Activated naive CD8-positive, alpha-beta T cell treated with anti-CD3 and anti-CD28 coated beads, Interleukin-2, amount 50 U/mL, for 16 hours (primary cell): ENCODE data around the gene MMP27.
"Not testable (repeated sequence)": the region's sequence is repeated elsewhere in the genome, so short reads cannot be mapped to it uniquely, and the experiment has no call there.

Experiments
- DNase-seq: peaks from one replicate; pipeline ENCODE4 v3.0.0-alpha.2; 2020; ENCODE audit warnings: low read depth, low spot score

The MMP27 gene

GRCh38 chr11:102705626-102706025, at the start of gene MMP27:
MMP27 (minus strand) TSS chr11:102705769; CDS start chr11:102705714, 55 bp downstream.
- no peak for DNase-seq

- DNase-seq, result no peak
Observed at GRCh38 chr11:102753267-102753666, 47.7 kb upstream of the MMP27 start.

GRCh38 chr11:102751673-102752072, 46.1 kb upstream of the MMP27 start:
- no peak for DNase-seq

- no peak for DNase-seq
Observed at GRCh38 chr11:102749101-102749722, 43.6 kb upstream of the MMP27 start.

- DNase-seq, result not testable (repeated sequence)
Observed at GRCh38 chr11:102746746-102747578, 41.4 kb upstream of the MMP27 start.

- DNase-seq, result no peak
Observed at GRCh38 chr11:102734650-102735049, 29.1 kb upstream of the MMP27 start.

- DNase-seq, result no peak
Observed at GRCh38 chr11:102733232-102733875, 27.8 kb upstream of the MMP27 start.

GRCh38 chr11:102730944-102731343, 25.4 kb upstream of the MMP27 start:
- not testable (repeated sequence) for DNase-seq

GRCh38 chr11:102729849-102730815, 24.6 kb upstream of the MMP27 start:
- DNase-seq, result no peak

- no peak for DNase-seq
Observed at GRCh38 chr11:102727890-102728289, 22.3 kb upstream of the MMP27 start.

GRCh38 chr11:102724904-102725500, 19.4 kb upstream of the MMP27 start, which contains the start of gene MMP8:
MMP8 (minus strand) TSS chr11:102724954; CDS start chr11:102724855, 99 bp downstream.
- DNase-seq, result no peak

GRCh38 chr11:102722821-102723220, 17.3 kb upstream of the MMP27 start:
- no peak for DNase-seq

GRCh38 chr11:102719620-102720277, 14.2 kb upstream of the MMP27 start:
- DNase-seq, result no peak

- no peak for DNase-seq
Observed at GRCh38 chr11:102717280-102717679, 11.7 kb upstream of the MMP27 start.

GRCh38 chr11:102716527-102716926, 11.0 kb upstream of the MMP27 start:
- no peak for DNase-seq

GRCh38 chr11:102712137-102712536, 6.6 kb upstream of the MMP27 start:
- no peak for DNase-seq

GRCh38 chr11:102709201-102709945, 3.8 kb upstream of the MMP27 start:
- no peak for DNase-seq

- no peak for DNase-seq
Observed at GRCh38 chr11:102708654-102709053, 3.1 kb upstream of the MMP27 start.

GRCh38 chr11:102704841-102705240, 728 bp downstream of the MMP27 start:
- DNase-seq, result no peak
